HepG2 (cell line): ENCODE data around the gene QKI. TPM values are rescaled to one million over a fixed set of nuclear protein-coding genes. Genes with fewer than 3 reads are reported as not detected.
A peak's percentile ranks its signal among the peaks of the same experiment; 100 is the strongest.

Experiments used
- ATAC-seq: fragments of 200-7000 bp; cut with Tn5 transposase; 3 replicates; pipeline ENCODE4 v1.9.1; 2020; ENCODE audit warnings: mild to moderate bottlenecking, moderate library complexity
- BruUV-seq: library from RNA; stranded (reverse); fragments of 400-500 nt; replicated peaks from 2 replicates; lab custom pipeline; 2021; lab: Mats Ljungman, UMichigan
- CTCF ChIA-PET: fragments of 300-600 bp; formaldehyde crosslinking; extraction: SDS; loops from one replicate; lab custom pipeline; 2021; ENCODE audit warnings: low total read pairs, inconsistent platforms, low intra/inter-chr PET ratio; lab: Yijun Ruan, JAX
- POLR2A ChIA-PET: fragments of 350-600 bp; sonication (Branson Sonifier 250); formaldehyde crosslinking; loops from one replicate; lab custom pipeline; 2020; ENCODE audit warnings: antibody characterized with exemption, inconsistent platforms; lab: Yijun Ruan, JAX
- DNase-seq: peaks from one replicate; pipeline ENCODE4 v3.0.0-alpha.2; 2015; ENCODE audit warnings: low spot score
- FAIRE-seq: peaks from 3 replicates; lab custom pipeline; 2011; peaks lifted over from hg19 to GRCh38; lab: Jason Lieb, UNC
- H2AFZ ChIP-seq: one replicate; pipeline ENCODE4 v1.6.1; 2011; ENCODE audit warnings: low read length, inconsistent platforms
- H3K27ac ChIP-seq: fragments of 300-600 bp; 3 replicates; pipeline ENCODE4 v1.8.0; 2011; ENCODE audit warnings: mixed run types, mild to moderate bottlenecking, mixed read lengths, low read length, inconsistent platforms; ENCODE audit not compliant: insufficient read depth; ENCODE audit errors: extremely low read length
- H3K27me3 ChIP-seq, 2 experiments: fragments of 200-600 bp in 1 of 2; 2 replicates in 1 of 2; 3 replicates in 1 of 2; pipeline versions ENCODE4 v1.6.0 to v1.8.0; 2011; ENCODE audit warnings: low read length in 2 of 2, mild to moderate bottlenecking in 2 of 2, moderate library complexity in 2 of 2, inconsistent platforms in 1 of 2; ENCODE audit not compliant: insufficient read depth in 2 of 2, control insufficient read depth in 1 of 2
- H3K36me3 ChIP-seq, 2 experiments: fragments of 200-600 bp in 1 of 2; replicated peaks in 1 of 2; 2 replicates in 1 of 2; 3 replicates in 1 of 2; pipeline versions ENCODE4 v1.5.1 to v1.8.0; 2011; ENCODE audit warnings: low read length in 2 of 2, inconsistent platforms in 1 of 2; ENCODE audit not compliant: insufficient read depth in 2 of 2, control insufficient read depth in 1 of 2
- H3K4me1 ChIP-seq: 2 replicates; pipeline ENCODE4 v1.5.1; 2012; ENCODE audit warnings: low read length, inconsistent platforms; ENCODE audit not compliant: insufficient read depth
- H3K4me2 ChIP-seq: 2 replicates; pipeline ENCODE4 v1.6.0; 2011; ENCODE audit warnings: low read depth, low read length, inconsistent platforms
- H3K4me3 ChIP-seq, 3 experiments: fragments of 200-600 bp in 1 of 3; sonication (generic), shearing (Covaris generic) in 1 of 3; replicated peaks in 1 of 3; 2 replicates each; pipeline ENCODE4 v1.5.1; 2011 to 2016; ENCODE audit warnings: low read length in 3 of 3, inconsistent platforms in 2 of 3, low read depth in 2 of 3, mild to moderate bottlenecking in 2 of 3, control low read depth in 1 of 3, mixed read lengths in 1 of 3; ENCODE audit not compliant: insufficient read depth in 1 of 3
- H3K79me2 ChIP-seq: one replicate; pipeline ENCODE4 v1.6.1; 2011; ENCODE audit warnings: low read length, inconsistent platforms; ENCODE audit not compliant: insufficient read depth
- H3K9ac ChIP-seq: 2 replicates; pipeline ENCODE4 v1.6.0; 2011; ENCODE audit warnings: mild to moderate bottlenecking, low read depth, low read length, inconsistent platforms; ENCODE audit not compliant: insufficient read depth
- H3K9me3 ChIP-seq: 2 replicates; pipeline ENCODE4 v1.5.1; 2012; ENCODE audit warnings: mild to moderate bottlenecking, low read length
- H4K20me1 ChIP-seq: 2 replicates; pipeline ENCODE4 v1.6.0; 2011; ENCODE audit warnings: inconsistent platforms, mild to moderate bottlenecking, low read length, moderate library complexity; ENCODE audit not compliant: insufficient read depth
- NCOA5 ChIP-seq: sonication (generic); formaldehyde crosslinking; IDR thresholded peaks from 2 replicates; pipeline ENCODE4 v1.4.0; 2020; ENCODE audit warnings: missing genetic modification reagents
- ZBTB7A ChIP-seq: sonication (generic); formaldehyde crosslinking; IDR thresholded peaks from 2 replicates; pipeline ENCODE4 v1.8.0; 2022; ENCODE audit warnings: mild to moderate bottlenecking, missing genetic modification reagents
- ZNF138 ChIP-seq: sonication (generic); formaldehyde crosslinking; IDR thresholded peaks from 2 replicates; pipeline ENCODE4 v1.5.0; 2020; ENCODE audit warnings: mild to moderate bottlenecking, low read depth, missing genetic modification reagents
- ZNF781 ChIP-seq: sonication (generic); formaldehyde crosslinking; IDR thresholded peaks from 2 replicates; pipeline ENCODE4 v1.5.1; 2020; ENCODE audit warnings: borderline replicate concordance, mild to moderate bottlenecking, missing genetic modification reagents; ENCODE audit errors: not compliant biosample characterization
- WGBS: methylation state at CpG from one replicate; pipeline ENCODE4 v1.1.6; 2017; ENCODE audit warnings: low lambda C conversion rate; 5-methylcytosine and 5-hydroxymethylcytosine counted together
- in situ Hi-C: cut with HindIII; loops from 2 replicates; pipeline ENCODE4 v1.10.0; 2017; ENCODE audit warnings: low pct_unique_long_range_greater_than_20kb; ENCODE audit not compliant: extremely low pct_ligation_motif_present
- intact Hi-C: fragments of 100-400 bp; cut with micrococcal nuclease; formaldehyde crosslinking; loops from one replicate; pipeline ENCODE4 v1.10.0; 2022; ENCODE audit not compliant: unreplicated experiment
- polyA plus RNA-seq, 8 experiments: library from polyadenylated mRNA; depleted of rRNA in 3 of 8; stranded (reverse) in 7 of 8; unstranded in 1 of 8; fragments of >200 nt; fragmentation: Illumina TruSeq in 4 of 8; extraction: Trizol in 4 of 8; gene quantifications; 2 replicates each; pipeline versions ENCODE4 v1.2.1 to v1.2.3, GENCODE V29; 2011 to 2016; ENCODE audit warnings: low read depth in 4 of 8, missing spikeins in 1 of 8, mixed read lengths in 1 of 8; ENCODE audit not compliant: insufficient read depth in 1 of 8
- total RNA-seq, 5 experiments: library from RNA; depleted of rRNA; stranded (reverse); fragments of >200 nt; fragmentation: Illumina TruSeq; extraction: Trizol; gene quantifications; 2 replicates each; pipeline ENCODE4 v1.2.3, GENCODE V29; 2016; ENCODE audit warnings: low read depth in 1 of 5
- TF ChIP-seq, protein P1 (sequence below): sonication (generic); formaldehyde crosslinking; IDR thresholded peaks from 2 replicates; pipeline ENCODE4 v1.4.0; 2020; ENCODE audit warnings: missing genetic modification reagents, borderline replicate concordance
- TF ChIP-seq, protein P2 (sequence below): sonication (generic); formaldehyde crosslinking; IDR thresholded peaks from 2 replicates; pipeline ENCODE4 v1.4.0; 2020; ENCODE audit warnings: missing genetic modification reagents; ENCODE audit errors: not compliant biosample characterization
- TF ChIP-seq, protein P3 (sequence below): IDR thresholded peaks from 2 replicates; pipeline ENCODE4 v1.6.1; 2012; ENCODE audit warnings: low read depth, low read length, improper control_type of control experiment
- TF ChIP-seq, protein P4 (sequence below): sonication (generic); formaldehyde crosslinking; conservative IDR thresholded peaks from 2 replicates; pipeline ENCODE4 v1.4.0; 2020; ENCODE audit warnings: missing genetic modification reagents

Gene QKI
- total and polyA plus RNA-seq, 2 of the 13 experiments (the other 11 are each of a cell fraction or from before 2014, with no cell fraction given) = 136 to 137 TPM

DNA sequence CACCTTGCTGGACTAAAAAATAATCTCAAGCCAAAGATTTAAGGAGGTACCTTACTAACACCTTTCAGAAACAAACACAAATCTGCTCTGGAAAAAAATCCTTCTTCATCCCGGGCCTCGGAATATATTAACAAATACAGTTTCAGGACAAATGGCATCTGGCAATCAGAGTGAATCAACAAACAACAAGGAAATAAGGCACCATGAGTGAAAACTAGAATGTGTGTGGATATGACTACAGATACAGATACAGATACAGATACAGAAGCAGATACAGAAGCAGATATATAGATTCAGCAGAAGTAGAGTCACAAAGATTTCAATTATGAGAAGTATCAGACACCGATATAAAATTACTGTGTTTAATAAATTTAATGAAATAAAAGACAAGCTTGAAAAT is 178.4 kb downstream of the QKI start:
- intact Hi-C loops = no loop called here
- peaks cover 9% of the 10 kb centered on the region; the same call in 1 of the 2 replicates for H3K9me3 ChIP-seq
- H3K27me3 ChIP-seq = no peaks in the 10 kb centered on the region
- H3K4me2 ChIP-seq = no peak overlapping the region
- H4K20me1 ChIP-seq = no peaks in the 10 kb centered on the region
- no peaks in the 10 kb centered on the region for H3K79me2 ChIP-seq
- no peak overlapping the region for H2AFZ ChIP-seq
- ChIA-PET POLR2A (no interaction called here), CTCF (no interaction called here)
- TF ChIP-seq, protein P1, sequence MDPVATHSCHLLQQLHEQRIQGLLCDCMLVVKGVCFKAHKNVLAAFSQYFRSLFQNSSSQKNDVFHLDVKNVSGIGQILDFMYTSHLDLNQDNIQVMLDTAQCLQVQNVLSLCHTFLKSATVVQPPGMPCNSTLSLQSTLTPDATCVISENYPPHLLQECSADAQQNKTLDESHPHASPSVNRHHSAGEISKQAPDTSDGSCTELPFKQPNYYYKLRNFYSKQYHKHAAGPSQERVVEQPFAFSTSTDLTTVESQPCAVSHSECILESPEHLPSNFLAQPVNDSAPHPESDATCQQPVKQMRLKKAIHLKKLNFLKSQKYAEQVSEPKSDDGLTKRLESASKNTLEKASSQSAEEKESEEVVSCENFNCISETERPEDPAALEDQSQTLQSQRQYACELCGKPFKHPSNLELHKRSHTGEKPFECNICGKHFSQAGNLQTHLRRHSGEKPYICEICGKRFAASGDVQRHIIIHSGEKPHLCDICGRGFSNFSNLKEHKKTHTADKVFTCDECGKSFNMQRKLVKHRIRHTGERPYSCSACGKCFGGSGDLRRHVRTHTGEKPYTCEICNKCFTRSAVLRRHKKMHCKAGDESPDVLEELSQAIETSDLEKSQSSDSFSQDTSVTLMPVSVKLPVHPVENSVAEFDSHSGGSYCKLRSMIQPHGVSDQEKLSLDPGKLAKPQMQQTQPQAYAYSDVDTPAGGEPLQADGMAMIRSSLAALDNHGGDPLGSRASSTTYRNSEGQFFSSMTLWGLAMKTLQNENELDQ (CRISPR knock-in tag) = no peak
- TF ChIP-seq, protein P2, sequence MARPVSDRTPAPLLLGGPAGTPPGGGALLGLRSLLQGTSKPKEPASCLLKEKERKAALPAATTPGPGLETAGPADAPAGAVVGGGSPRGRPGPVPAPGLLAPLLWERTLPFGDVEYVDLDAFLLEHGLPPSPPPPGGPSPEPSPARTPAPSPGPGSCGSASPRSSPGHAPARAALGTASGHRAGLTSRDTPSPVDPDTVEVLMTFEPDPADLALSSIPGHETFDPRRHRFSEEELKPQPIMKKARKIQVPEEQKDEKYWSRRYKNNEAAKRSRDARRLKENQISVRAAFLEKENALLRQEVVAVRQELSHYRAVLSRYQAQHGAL = no peak
- no peak overlapping the region for H3K4me3 ChIP-seq
- BruUV-seq = no TSS peak
- no peak for ATAC-seq
- in situ Hi-C loops = no loop called here
- no peak overlapping the region for H3K27ac ChIP-seq
- DNase-seq = no peak
- H3K9ac ChIP-seq = no peak overlapping the region
- no peak for FAIRE-seq
- H3K36me3 ChIP-seq = no peaks in the 10 kb centered on the region
- peaks cover 7% of the 10 kb centered on the region for H3K4me1 ChIP-seq
- 92% methylated on average over 3 of the region's 3 CpGs for WGBS

DNA sequence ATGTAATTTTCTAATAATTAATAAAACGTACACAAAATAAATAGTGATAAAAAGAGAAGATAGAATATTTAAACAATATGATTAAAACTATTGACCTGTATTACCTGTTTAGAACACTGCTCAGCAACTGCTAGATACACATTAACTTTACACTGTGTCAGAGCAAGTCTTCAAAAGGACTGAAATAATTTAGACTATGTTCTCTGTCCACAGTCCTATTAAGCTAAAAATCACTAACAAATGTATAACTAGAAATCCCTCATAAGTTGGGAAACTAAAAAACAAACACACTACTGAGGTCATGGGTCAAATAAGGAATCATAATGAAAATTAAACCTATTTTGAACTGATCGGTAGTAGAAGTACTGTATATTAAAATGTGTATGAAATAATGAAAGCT is 181.7 kb downstream of the QKI start:
- CTCF ChIA-PET = no interaction called here
- no peak overlapping the region for H3K27ac ChIP-seq
- in situ Hi-C loops = no loop called here
- TF ChIP-seq ZNF781 (no peak), ZNF138 (CRISPR knock-in tag) (no peak), ZBTB7A (CRISPR knock-in tag) (no peak), NCOA5 (CRISPR knock-in tag) (no peak)
- TF ChIP-seq, protein P3, sequence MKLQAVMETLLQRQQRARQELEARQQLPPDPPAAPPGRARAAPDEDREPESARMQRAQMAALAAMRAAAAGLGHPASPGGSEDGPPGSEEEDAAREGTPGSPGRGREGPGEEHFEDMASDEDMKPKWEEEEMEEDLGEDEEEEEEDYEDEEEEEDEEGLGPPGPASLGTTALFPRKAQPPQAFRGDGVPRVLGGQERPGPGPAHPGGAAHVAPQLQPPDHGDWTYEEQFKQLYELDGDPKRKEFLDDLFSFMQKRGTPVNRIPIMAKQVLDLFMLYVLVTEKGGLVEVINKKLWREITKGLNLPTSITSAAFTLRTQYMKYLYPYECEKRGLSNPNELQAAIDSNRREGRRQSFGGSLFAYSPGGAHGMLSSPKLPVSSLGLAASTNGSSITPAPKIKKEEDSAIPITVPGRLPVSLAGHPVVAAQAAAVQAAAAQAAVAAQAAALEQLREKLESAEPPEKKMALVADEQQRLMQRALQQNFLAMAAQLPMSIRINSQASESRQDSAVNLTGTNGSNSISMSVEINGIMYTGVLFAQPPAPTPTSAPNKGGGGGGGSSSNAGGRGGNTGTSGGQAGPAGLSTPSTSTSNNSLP = peak; percentile 66; the same call in 1 of the 2 replicates
- TF ChIP-seq, protein P4, sequence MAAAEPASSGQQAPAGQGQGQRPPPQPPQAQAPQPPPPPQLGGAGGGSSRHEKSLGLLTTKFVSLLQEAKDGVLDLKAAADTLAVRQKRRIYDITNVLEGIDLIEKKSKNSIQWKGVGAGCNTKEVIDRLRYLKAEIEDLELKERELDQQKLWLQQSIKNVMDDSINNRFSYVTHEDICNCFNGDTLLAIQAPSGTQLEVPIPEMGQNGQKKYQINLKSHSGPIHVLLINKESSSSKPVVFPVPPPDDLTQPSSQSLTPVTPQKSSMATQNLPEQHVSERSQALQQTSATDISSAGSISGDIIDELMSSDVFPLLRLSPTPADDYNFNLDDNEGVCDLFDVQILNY (CRISPR knock-in tag) = no peak

More for the DNA sequence above, 181.7 kb downstream of the QKI start:
- Histone ChIP-seq H3K4me3 (no peak overlapping the region), H3K4me1 (peaks cover 7% of the 10 kb centered on the region), H3K36me3 (no peaks in the 10 kb centered on the region), H2AFZ (no peak overlapping the region), H4K20me1 (no peaks in the 10 kb centered on the region), H3K9ac (no peak overlapping the region), H3K27me3 (no peaks in the 10 kb centered on the region), H3K9me3 (peaks cover 9% of the 10 kb centered on the region; the same call in 1 of the 2 replicates), H3K4me2 (peak overlapping the region; percentile 6; the same call in 1 of the 2 replicates), H3K79me2 (no peaks in the 10 kb centered on the region)
- WGBS = 0% methylated on average over 2 of the region's 2 CpGs
- no peak for FAIRE-seq
- BruUV-seq = no TSS peak
- POLR2A ChIA-PET = no interaction called here
- intact Hi-C loops = no loop called here
- DNase-seq = peak; percentile 17
- ATAC-seq = peak; percentile 93
